ENCODE data around the gene XPO5. TPM values are rescaled to one million over a fixed set of nuclear protein-coding genes. Genes with fewer than 3 reads are reported as not detected.
A peak's percentile ranks its signal among the peaks of the same experiment; 100 is the strongest.

The XPO5 gene
- total and polyA plus RNA-seq, 9 of the 15 experiments (the other 6 are each of a cell fraction or from before 2014, with no cell fraction given), result 36.0 to 170 (median 99.1) TPM

- no peak for TF ChIP-seq SIRT6 (IDR thresholded peaks at IDR 0.05; ENCODE audit: low read depth, low read length)
- TF ChIP-seq PYGO2 (tag; IDR thresholded peaks at IDR 0.05), result no peak
- no peak; the same call in 1 of the 2 replicates for TF ChIP-seq LEF1 (IDR thresholded peaks at IDR 0.05)
- no peak for TF ChIP-seq ZNF695 (CRISPR knock-in tag; IDR thresholded peaks at IDR 0.05)
- TF ChIP-seq, protein P1, sequence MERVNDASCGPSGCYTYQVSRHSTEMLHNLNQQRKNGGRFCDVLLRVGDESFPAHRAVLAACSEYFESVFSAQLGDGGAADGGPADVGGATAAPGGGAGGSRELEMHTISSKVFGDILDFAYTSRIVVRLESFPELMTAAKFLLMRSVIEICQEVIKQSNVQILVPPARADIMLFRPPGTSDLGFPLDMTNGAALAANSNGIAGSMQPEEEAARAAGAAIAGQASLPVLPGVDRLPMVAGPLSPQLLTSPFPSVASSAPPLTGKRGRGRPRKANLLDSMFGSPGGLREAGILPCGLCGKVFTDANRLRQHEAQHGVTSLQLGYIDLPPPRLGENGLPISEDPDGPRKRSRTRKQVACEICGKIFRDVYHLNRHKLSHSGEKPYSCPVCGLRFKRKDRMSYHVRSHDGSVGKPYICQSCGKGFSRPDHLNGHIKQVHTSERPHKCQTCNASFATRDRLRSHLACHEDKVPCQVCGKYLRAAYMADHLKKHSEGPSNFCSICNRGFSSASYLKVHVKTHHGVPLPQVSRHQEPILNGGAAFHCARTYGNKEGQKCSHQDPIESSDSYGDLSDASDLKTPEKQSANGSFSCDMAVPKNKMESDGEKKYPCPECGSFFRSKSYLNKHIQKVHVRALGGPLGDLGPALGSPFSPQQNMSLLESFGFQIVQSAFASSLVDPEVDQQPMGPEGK (CRISPR knock-in tag; IDR thresholded peaks at IDR 0.05; ENCODE audit: borderline replicate concordance), result no peak
- TF ChIP-seq JUND (IDR thresholded peaks at IDR 0.05; ENCODE audit: borderline replicate concordance, low read depth, low read length), result peak; percentile 99
- peak; percentile 98 for TF ChIP-seq JUND (tag; IDR thresholded peaks at IDR 0.05; ENCODE audit: borderline replicate concordance, low read depth, low read length)
- no peak for TF ChIP-seq XRCC3 (IDR thresholded peaks at IDR 0.05)
- TF ChIP-seq ETV1 (tag; conservative IDR thresholded peaks at IDR 0.05; ENCODE audit: low read depth), result peak; percentile 86
- TF ChIP-seq DDX20 (tag; IDR thresholded peaks at IDR 0.05; ENCODE audit: low read depth), result peak; percentile 59; the same call in 1 of the 2 replicates
- TF ChIP-seq BCOR (IDR thresholded peaks at IDR 0.05), result no peak
- TF ChIP-seq HMG20A (CRISPR knock-in tag; conservative IDR thresholded peaks at IDR 0.05), result no peak
- TF ChIP-seq ZNF3 (CRISPR knock-in tag; IDR thresholded peaks at IDR 0.05), result peak; percentile 31; the same call in 1 of the 2 replicates
- TF ChIP-seq KDM4B (IDR thresholded peaks at IDR 0.05; ENCODE audit: borderline replicate concordance in 2 of 2, low read depth in 1 of 2), result no peak
- TF ChIP-seq, protein P2, sequence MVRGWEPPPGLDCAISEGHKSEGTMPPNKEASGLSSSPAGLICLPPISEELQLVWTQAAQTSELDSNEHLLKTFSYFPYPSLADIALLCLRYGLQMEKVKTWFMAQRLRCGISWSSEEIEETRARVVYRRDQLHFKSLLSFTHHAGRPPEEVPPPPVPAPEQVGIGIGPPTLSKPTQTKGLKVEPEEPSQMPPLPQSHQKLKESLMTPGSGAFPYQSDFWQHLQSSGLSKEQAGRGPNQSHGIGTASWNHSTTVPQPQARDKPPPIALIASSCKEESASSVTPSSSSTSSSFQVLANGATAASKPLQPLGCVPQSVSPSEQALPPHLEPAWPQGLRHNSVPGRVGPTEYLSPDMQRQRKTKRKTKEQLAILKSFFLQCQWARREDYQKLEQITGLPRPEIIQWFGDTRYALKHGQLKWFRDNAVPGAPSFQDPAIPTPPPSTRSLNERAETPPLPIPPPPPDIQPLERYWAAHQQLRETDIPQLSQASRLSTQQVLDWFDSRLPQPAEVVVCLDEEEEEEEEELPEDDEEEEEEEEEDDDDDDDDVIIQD (CRISPR knock-in tag; IDR thresholded peaks at IDR 0.05), result no peak
- TF ChIP-seq HLTF (IDR thresholded peaks at IDR 0.05), result no peak
- TF ChIP-seq ZNF764 (CRISPR knock-in tag; IDR thresholded peaks at IDR 0.05; ENCODE audit: low read depth), result no peak
- peak; percentile 82 for TF ChIP-seq MEIS2 (IDR thresholded peaks at IDR 0.05; ENCODE audit: partially characterized antibody)
- no peak for TF ChIP-seq GTF2B (IDR thresholded peaks at IDR 0.05; ENCODE audit: extremely low read depth, insufficient read length)
These were observed 4.9 kb downstream of the XPO5 start (continued) for GRCh38 chr6:43570876-43571441.
